ENCODE results near the gene GTF2IRD2. TPM values are rescaled to one million over a fixed set of nuclear protein-coding genes. Genes with fewer than 3 reads are reported as not detected.
"Not testable (repeated sequence)": the region's sequence is repeated elsewhere in the genome, so short reads cannot be mapped to it uniquely, and the experiment has no call there.

The GTF2IRD2 gene
- total RNA-seq (5.6 and 8.2 TPM in 2 replicates), polyA plus RNA-seq (9.7 and 10.7 TPM in 2 replicates), polyA minus RNA-seq (ENCODE audit: low replicate concordance) (1.5 and 20.6 TPM in 2 replicates)
- polyA plus RNA-seq (2012) = 16.9 and 19.0 TPM in 2 replicates

- H3K27ac ChIP-seq (ENCODE audit: insufficient read depth, low read length); H4K20me1 ChIP-seq (ENCODE audit: control insufficient read depth, extremely low read depth, insufficient read depth, low read length); H3K4me1 ChIP-seq (ENCODE audit: control insufficient read depth, extremely low read depth, insufficient read depth, low read length); H3K79me2 ChIP-seq (ENCODE audit: control insufficient read depth, insufficient read depth, low read length); H3K4me2 ChIP-seq (ENCODE audit: extremely low read depth, insufficient read depth, low read length); DNase-seq (ENCODE audit: low read depth in 2 of 2); H3K27me3 ChIP-seq (ENCODE audit: control insufficient read depth, insufficient read depth, low read length); H3K36me3 ChIP-seq (ENCODE audit: control insufficient read depth, insufficient read depth, low read length); H3K9me3 ChIP-seq (ENCODE audit: control insufficient read depth, insufficient read depth, low read depth, low read length); H2AFZ ChIP-seq (ENCODE audit: low read length): not testable (repeated sequence)
- H3K9ac ChIP-seq (ENCODE audit: insufficient read depth, low read length) = peak within 1 kb of the TSS; percentile 37
- H3K4me3 ChIP-seq (replicated peaks in 1 of 4; ENCODE audit: control extremely low read depth in 1 of 4, insufficient read depth in 1 of 4, low read depth in 3 of 4, low read length in 4 of 4) = peak within 1 kb of the TSS in 1 of 4 experiments; percentile 45
Measured at GRCh38 chr7:74850833-74851721, at the start of gene GTF2IRD2. GTF2IRD2 (minus strand) TSS chr7:74851605; CDS start chr7:74836378, 15,227 bp downstream.

GRCh38 chr7:74890158-74891123 lies 39.0 kb upstream of the GTF2IRD2 start:
- not testable (repeated sequence) for H3K4me2 ChIP-seq (ENCODE audit: extremely low read depth, insufficient read depth, low read length)

GRCh38 chr7:74889518-74890129 lies 38.2 kb upstream of the GTF2IRD2 start:
- not testable (repeated sequence) for H3K4me1 ChIP-seq (ENCODE audit: control insufficient read depth, extremely low read depth, insufficient read depth, low read length); H3K27ac ChIP-seq (ENCODE audit: insufficient read depth, low read length); H2AFZ ChIP-seq (ENCODE audit: low read length); H3K79me2 ChIP-seq (ENCODE audit: control insufficient read depth, insufficient read depth, low read length); H3K4me2 ChIP-seq (ENCODE audit: extremely low read depth, insufficient read depth, low read length); H3K36me3 ChIP-seq (ENCODE audit: control insufficient read depth, insufficient read depth, low read length); H4K20me1 ChIP-seq (ENCODE audit: control insufficient read depth, extremely low read depth, insufficient read depth, low read length); H3K9me3 ChIP-seq (ENCODE audit: control insufficient read depth, insufficient read depth, low read depth, low read length); DNase-seq (ENCODE audit: low read depth in 2 of 2); H3K27me3 ChIP-seq (ENCODE audit: control insufficient read depth, insufficient read depth, low read length); H3K9ac ChIP-seq (ENCODE audit: insufficient read depth, low read length)
- peak overlapping the region in 1 of 4 experiments; percentile 28 for H3K4me3 ChIP-seq (replicated peaks in 1 of 4; ENCODE audit: control extremely low read depth in 1 of 4, insufficient read depth in 1 of 4, low read depth in 3 of 4, low read length in 4 of 4)

More at GRCh38 chr7:74890158-74891123, 39.0 kb upstream of the GTF2IRD2 start:
- H3K27me3 ChIP-seq (ENCODE audit: control insufficient read depth, insufficient read depth, low read length); H3K36me3 ChIP-seq (ENCODE audit: control insufficient read depth, insufficient read depth, low read length); H4K20me1 ChIP-seq (ENCODE audit: control insufficient read depth, extremely low read depth, insufficient read depth, low read length); H3K4me1 ChIP-seq (ENCODE audit: control insufficient read depth, extremely low read depth, insufficient read depth, low read length); H3K9me3 ChIP-seq (ENCODE audit: control insufficient read depth, insufficient read depth, low read depth, low read length); H3K79me2 ChIP-seq (ENCODE audit: control insufficient read depth, insufficient read depth, low read length): not testable (repeated sequence)
- Histone ChIP-seq H3K4me3 (replicated peaks in 1 of 4; ENCODE audit: control extremely low read depth in 1 of 4, insufficient read depth in 1 of 4, low read depth in 3 of 4, low read length in 4 of 4) (peak overlapping the region; percentile 39 to 58 (median 56)), H2AFZ (ENCODE audit: low read length) (peak overlapping the region; percentile 35), H3K9ac (ENCODE audit: insufficient read depth, low read length) (peak overlapping the region; percentile 67), H3K27ac (ENCODE audit: insufficient read depth, low read length) (peak overlapping the region; percentile 63)
- DNase-seq (ENCODE audit: low read depth in 2 of 2) = peak; percentile 64 to 67

GRCh38 chr7:74885295-74885694 lies 33.9 kb upstream of the GTF2IRD2 start:
- not testable (repeated sequence) for H2AFZ ChIP-seq (ENCODE audit: low read length); H3K9me3 ChIP-seq (ENCODE audit: control insufficient read depth, insufficient read depth, low read depth, low read length); H3K9ac ChIP-seq (ENCODE audit: insufficient read depth, low read length); DNase-seq (ENCODE audit: low read depth in 2 of 2); H3K27me3 ChIP-seq (ENCODE audit: control insufficient read depth, insufficient read depth, low read length); H4K20me1 ChIP-seq (ENCODE audit: control insufficient read depth, extremely low read depth, insufficient read depth, low read length); H3K4me2 ChIP-seq (ENCODE audit: extremely low read depth, insufficient read depth, low read length); H3K27ac ChIP-seq (ENCODE audit: insufficient read depth, low read length); H3K4me3 ChIP-seq (replicated peaks in 1 of 4; ENCODE audit: control extremely low read depth in 1 of 4, insufficient read depth in 1 of 4, low read depth in 3 of 4, low read length in 4 of 4); H3K4me1 ChIP-seq (ENCODE audit: control insufficient read depth, extremely low read depth, insufficient read depth, low read length); H3K79me2 ChIP-seq (ENCODE audit: control insufficient read depth, insufficient read depth, low read length); H3K36me3 ChIP-seq (ENCODE audit: control insufficient read depth, insufficient read depth, low read length)

GRCh38 chr7:74882110-74882509 lies 30.7 kb upstream of the GTF2IRD2 start:
- H3K79me2 ChIP-seq (ENCODE audit: control insufficient read depth, insufficient read depth, low read length); H2AFZ ChIP-seq (ENCODE audit: low read length); H3K4me3 ChIP-seq (replicated peaks in 1 of 4; ENCODE audit: control extremely low read depth in 1 of 4, insufficient read depth in 1 of 4, low read depth in 3 of 4, low read length in 4 of 4); H4K20me1 ChIP-seq (ENCODE audit: control insufficient read depth, extremely low read depth, insufficient read depth, low read length); H3K4me1 ChIP-seq (ENCODE audit: control insufficient read depth, extremely low read depth, insufficient read depth, low read length); H3K9ac ChIP-seq (ENCODE audit: insufficient read depth, low read length); H3K36me3 ChIP-seq (ENCODE audit: control insufficient read depth, insufficient read depth, low read length); H3K9me3 ChIP-seq (ENCODE audit: control insufficient read depth, insufficient read depth, low read depth, low read length); H3K27me3 ChIP-seq (ENCODE audit: control insufficient read depth, insufficient read depth, low read length); DNase-seq (ENCODE audit: low read depth in 2 of 2); H3K27ac ChIP-seq (ENCODE audit: insufficient read depth, low read length); H3K4me2 ChIP-seq (ENCODE audit: extremely low read depth, insufficient read depth, low read length): not testable (repeated sequence)

- peak; percentile 20 to 39 for DNase-seq (ENCODE audit: low read depth in 2 of 2)
- H3K9me3 ChIP-seq (ENCODE audit: control insufficient read depth, insufficient read depth, low read depth, low read length); H3K4me3 ChIP-seq (replicated peaks in 1 of 4; ENCODE audit: control extremely low read depth in 1 of 4, insufficient read depth in 1 of 4, low read depth in 3 of 4, low read length in 4 of 4); H2AFZ ChIP-seq (ENCODE audit: low read length); H3K27ac ChIP-seq (ENCODE audit: insufficient read depth, low read length); H3K4me2 ChIP-seq (ENCODE audit: extremely low read depth, insufficient read depth, low read length); H3K9ac ChIP-seq (ENCODE audit: insufficient read depth, low read length); H3K4me1 ChIP-seq (ENCODE audit: control insufficient read depth, extremely low read depth, insufficient read depth, low read length); H3K27me3 ChIP-seq (ENCODE audit: control insufficient read depth, insufficient read depth, low read length); H3K36me3 ChIP-seq (ENCODE audit: control insufficient read depth, insufficient read depth, low read length); H3K79me2 ChIP-seq (ENCODE audit: control insufficient read depth, insufficient read depth, low read length); H4K20me1 ChIP-seq (ENCODE audit: control insufficient read depth, extremely low read depth, insufficient read depth, low read length): not testable (repeated sequence)
Measured at GRCh38 chr7:74874748-74875512, 23.5 kb upstream of the GTF2IRD2 start.
